NCI-H128 (cell line): ENCODE measurements around the gene SRBD1.
A peak's percentile ranks its signal among the peaks of the same experiment; 100 is the strongest.

ENCODE experiments used
- DNase-seq: peaks from one replicate; lab custom pipeline; 2025; ENCODE audit not compliant: unreplicated experiment; lab: John Stamatoyannopoulos, UW

The SRBD1 gene

DNA sequence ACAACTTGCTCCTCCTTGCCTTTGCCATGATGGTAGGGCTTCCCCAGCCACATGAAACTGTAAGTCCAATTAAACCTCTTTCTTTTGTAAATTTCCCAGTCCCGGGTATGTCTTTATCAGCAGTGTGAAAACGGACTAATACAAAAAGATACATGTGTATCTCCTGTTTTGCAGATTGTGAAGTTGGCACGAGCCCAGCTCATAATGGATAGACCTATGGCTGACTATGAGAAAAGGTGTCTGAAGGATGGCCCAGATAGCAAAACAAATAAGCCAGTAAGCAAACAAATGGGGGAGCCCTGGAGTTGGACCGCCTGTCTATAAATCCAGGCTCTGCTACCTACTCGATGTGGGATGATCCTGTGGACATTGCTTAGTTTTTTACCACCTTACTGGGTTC is 24.9 kb upstream of the SRBD1 start:
- DNase-seq, result no peak

DNA sequence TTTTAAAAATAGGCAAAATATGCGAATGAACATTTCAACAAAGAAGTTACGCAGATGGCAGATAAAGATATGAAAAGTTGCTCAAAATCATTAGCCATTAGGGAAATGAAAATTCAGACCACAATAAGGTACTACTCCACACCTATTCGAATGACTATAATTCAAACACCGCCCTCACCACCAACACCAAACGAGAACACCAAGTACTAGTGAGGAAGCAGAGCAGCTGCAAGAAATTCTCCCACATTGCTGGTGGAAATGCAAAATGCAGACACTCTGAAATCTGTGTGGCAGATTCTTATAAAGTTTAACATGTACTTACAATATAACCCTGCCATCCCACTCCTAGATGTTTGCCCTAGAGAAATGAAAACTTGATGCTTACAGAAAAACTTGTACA is 23.2 kb upstream of the SRBD1 start:
- DNase-seq, result no peak

DNA sequence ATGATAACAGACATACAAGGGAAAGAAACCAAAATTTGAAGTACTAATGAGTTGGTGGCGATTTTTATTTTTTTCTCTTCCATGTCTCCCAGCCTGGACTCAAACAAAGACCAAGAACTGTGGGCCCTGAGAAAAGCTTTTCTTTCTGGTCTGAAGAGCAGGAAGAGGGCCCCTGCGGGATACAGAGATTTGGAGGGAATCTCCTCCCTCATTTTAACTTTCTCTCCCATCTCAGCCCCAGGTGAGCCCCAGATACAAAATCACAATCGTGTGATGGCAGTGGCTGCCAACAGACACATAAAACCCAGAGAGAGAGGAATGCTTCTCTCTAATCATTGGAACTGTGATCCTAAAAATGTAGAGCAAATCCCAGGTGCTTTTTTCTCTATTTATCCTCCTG is 20.9 kb upstream of the SRBD1 start:
- DNase-seq, result no peak

DNA sequence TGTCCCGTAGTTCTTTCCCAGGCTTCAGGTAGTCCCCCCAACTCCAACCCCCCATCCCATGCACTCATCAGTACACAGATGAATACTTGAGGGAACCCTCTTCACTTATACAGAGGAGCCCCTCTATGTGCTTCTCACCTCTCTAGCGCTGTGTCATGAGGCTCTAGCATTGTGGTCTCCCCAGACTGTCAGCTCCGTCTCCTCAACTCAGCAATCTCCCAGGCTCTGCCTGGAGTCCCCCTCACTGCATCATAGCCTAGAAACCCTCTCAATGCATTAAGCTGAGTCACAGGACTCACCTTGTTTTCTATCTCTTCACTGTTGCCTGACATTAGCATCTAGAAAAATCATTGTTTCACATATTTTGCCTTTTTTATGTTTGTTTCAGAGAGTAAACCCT is 20.3 kb upstream of the SRBD1 start:
- DNase-seq, result no peak

DNA sequence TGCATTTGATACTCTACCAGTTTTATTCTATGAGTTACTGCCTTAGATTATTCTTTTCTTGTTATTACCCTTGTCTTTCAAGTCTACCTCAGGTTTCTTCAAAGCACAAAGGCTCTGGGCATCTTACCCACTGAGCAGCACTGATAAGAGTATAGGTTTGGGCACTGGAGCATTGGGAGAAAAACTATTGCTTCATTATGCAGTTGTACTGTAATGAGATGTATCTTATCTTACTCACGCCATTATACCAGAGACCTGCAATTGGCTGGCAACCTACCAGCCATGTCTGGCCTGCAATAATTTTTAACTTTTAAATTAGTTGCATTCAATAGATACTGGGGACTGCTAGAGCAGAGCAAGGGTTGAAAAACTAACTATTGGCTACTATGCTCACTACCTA is 18.9 kb upstream of the SRBD1 start:
- no peak for DNase-seq

DNA sequence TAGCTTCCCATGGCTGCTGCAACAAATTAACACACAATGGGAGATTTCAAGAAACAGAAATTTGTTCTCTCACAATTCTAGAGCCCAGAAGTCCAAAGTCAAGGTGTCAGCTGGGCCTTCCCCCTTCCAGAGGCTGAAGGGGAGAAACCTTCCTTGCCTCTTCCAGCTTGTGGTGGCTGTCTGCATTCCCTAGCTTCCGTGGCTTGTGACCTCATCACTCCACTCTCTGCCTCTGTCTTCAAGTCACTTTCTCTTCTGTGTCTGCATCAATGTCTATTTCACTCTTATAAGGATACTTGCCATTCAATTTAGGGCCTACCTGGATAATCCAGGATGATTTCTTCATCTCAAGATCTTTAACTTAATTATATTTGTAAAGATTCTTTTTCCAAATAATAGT is 16.8 kb upstream of the SRBD1 start:
- no peak for DNase-seq

DNA sequence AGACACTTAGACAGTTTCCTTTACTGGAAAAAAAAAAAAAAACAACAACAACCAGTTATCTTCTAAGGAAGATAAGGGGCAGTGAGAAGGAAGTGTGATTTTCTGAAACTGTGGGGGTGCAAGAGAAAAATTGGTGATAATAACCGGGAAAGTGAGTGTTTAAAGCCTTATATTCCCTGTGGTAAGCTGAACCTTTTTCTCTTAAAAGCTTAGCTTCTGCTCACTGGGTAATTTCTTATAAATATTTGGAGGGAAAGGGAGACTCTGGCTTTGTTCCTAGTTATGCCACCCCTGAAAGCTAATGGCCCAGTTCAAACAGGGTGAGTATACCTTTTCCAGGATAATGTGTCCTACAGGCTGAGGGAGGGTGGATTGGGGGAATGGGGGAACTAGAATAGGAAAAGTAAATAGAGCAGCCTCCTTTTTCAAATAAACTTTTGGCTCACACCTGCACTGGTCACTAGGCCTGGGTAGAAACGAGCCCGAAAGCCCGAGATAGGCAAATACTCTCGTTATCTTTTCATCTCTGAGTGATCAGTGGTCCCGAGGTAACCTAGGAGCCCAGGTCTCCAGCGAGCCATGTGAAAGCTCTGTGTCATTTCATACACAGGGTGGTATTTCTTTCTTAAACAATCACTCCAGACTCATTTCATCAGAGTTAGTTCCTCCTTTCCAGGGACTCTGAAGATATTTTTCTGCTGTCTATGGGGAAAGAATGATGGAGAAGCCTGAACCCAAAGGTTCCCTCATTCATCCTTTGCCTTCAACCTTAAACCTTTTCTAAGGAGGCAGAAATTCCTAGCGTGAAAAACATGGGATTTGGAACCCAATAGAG is 15.5 kb upstream of the SRBD1 start:
- DNase-seq, result no peak

DNA sequence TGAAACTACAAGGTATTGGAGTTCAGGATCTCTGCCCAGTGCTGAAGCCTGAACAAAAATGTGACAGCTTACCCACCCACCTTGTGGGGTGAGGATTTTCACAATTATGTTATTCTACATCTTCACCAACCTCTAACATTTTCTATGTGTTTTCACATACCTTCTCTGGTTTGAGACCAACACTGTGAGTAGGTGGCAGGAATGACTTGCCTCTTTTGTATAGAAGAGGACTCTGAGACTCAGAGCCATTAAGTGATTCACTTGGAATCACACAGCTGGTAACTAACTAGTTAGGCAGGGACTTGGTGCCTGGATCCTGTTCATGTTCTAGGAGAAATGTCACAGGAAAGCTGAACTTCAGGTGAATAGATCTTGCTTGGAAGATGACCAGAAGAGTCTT is 14.8 kb upstream of the SRBD1 start:
- DNase-seq, result no peak

DNA sequence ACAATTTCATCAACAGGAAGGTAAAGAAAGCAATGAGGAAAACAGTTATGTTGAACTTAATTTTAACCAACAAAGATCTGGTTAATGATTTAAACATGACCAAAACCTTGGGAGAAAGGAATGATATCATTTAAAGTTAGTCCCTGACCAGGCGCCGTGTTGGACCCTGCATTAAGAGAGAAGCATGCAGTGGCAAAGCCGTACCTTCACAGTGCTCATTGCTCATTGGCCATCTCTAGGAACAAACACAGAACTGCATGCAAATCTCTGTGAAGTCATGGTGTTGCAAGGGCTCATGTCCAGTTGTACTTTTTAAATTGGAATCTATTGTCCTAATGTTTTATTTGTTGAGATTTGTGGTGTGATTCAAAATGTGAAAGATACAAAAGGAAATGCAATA is 12.0 kb upstream of the SRBD1 start:
- no peak for DNase-seq

DNA sequence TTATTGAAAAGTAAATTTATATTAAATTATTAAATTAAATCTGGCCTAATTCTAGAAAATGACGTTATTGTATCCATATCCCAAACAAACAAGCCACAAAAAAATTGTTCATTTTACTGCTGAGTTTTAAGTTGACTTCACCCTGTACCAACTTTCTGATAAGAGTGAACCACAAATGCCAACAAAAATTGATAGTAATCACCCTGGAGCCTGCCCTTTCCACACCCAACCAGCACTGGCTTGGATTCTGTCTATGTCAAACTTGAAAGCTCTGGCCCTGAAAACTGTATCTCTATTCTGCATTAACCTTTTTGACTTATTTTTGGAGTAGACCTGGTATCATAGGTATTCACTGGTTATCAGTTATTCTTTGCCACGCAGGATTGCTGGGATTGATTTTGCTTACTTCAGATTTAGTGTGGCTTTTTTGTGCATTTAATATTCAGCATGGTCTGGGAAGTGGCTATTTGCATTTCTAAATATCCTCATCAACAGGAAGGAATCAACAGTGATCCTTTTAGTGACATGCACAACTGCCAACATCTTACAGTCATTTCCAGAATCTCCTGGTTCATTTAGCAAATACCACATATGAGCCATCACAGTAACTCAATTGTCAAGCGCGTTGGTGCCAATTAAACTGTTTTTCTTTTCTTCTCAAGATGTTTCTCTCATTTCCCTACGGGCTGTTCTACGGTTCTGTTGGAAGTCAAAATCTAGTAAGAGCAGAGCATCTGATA is 11.4 kb upstream of the SRBD1 start:
- no peak for DNase-seq

DNA sequence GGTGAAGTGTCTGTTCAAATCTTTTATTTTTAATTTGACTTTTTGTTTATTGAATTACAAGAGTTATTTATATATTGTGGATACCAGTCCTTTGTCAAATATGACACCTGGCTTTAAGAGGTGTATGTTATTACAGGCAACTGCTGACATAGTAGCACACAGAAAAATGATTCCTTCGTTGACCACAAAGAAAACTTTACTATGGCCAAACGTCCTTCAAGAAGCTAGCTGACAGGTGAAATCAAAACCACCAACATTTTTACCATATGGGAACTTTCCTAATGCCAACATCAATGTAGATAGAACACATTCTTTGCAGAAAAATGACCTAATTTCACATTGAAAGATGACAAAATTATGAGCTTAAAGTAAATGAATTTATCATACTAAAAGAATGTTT is 6.4 kb upstream of the SRBD1 start:
- DNase-seq, result no peak

DNA sequence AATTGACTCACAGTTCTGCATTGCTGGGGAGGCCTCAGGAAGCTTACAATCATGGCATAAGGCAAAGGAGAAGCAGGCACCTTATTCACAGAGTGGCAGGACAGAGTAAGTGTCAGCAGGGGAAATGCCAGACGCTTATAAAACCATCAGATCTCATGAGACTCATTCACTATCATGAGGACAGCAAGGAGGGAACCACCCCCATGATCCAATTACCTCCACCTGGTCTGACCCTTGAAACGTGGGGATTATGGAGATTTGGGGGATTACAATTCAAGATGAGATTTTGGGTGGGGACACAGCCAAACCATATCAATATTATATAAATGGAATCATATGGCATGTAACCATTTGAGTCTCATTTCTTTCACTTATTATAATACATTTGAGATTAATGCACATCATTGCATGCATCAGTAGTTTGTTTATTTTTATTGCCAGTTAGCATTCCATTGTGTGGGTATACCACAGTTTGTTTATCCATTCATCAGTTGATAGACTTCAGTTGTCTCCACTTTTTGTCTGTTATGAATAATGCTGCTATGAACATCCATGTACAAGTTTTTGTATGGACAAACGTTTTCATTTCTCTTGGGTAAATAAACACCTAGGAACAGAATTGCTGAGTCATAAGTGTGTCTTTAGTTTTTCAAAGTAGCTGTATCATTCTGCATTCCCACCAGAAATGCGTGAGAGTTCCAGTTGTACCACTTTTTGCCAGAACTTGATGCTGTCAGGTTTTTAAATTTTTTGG is 5.8 kb upstream of the SRBD1 start:
- no peak for DNase-seq

DNA sequence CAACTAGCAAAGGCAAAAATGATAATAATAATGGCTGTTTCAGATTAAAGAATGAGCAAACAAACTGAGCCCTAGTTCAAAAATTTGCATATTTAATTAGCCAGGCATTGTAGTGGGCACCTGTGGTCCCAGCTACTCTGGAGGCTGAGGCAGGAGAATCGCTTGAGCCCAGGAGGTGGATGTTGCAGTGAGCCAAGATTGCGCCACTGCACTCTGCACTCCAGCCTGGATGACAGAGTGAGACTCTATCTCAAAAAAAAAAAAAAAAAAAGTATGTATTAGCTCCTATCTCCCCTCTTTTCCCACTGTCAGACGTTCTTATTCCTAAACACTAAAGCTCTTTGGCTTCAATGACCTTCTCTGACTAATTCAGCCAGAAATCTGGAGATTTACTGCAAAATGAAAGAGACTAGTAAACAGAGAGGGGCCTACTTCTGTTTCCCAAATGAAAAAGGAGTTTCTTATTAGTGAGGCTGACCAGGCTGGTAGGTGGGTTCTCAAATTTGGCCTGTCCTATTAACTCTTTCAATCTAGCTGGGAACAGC is 3.9 kb upstream of the SRBD1 start:
- DNase-seq, result no peak

DNA sequence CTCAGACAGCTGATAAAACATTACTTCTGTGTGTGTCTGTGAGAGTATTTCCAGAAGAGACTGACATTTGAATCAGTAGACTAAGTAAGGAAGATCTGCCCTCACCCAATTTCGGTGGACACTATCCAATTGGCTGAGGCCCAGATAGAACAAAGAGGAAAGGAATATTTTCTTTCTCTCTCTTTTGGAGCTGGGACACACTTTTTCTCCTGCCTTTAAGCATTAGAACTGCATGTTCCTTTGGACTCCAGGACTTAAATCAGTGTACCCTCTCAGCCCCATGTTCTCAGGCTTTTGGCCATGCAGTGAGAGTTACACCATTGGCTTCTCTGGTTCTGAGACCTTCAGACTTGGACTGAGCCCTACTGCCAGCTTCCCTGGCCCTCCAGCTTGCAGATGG is 3.3 kb upstream of the SRBD1 start:
- no peak for DNase-seq

DNA sequence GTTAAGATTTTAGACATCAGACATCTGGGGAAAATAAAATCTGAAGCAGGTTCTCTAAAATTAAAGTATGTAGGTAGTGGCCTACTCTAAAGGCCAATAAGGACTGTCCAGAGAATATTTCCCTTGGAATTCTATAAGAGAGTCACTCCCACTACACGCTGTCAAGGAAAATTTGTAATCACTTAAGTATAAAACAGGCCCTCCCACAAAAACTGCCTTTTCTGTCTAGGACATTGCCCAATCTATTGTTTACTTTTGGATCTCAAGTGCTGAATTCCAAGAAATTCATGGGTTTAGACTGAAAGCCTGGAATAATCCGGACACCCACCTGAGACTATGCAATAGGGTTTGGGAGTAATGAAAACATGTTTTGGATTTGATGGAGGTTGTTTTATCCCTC is 1.7 kb upstream of the SRBD1 start:
- no peak for DNase-seq

DNA sequence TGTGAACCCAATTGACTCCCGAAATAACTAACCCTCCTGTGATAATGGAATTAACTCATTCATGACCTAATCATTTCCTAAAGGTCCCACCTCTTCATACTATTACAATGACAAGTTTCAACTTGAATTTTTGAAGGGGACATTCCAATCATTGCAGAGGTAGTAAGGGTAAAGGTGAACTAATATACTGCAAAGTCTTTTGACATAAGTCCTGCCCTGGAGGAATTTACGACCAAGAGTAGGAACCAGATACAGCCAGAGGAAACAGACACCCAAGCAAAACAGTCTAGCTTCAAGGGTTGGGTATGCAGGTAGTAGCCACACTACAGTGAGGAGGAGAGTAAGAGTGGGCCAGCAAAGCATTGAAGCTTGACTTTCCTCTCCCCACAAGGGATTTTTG is 1.2 kb upstream of the SRBD1 start:
- DNase-seq, result no peak

DNA sequence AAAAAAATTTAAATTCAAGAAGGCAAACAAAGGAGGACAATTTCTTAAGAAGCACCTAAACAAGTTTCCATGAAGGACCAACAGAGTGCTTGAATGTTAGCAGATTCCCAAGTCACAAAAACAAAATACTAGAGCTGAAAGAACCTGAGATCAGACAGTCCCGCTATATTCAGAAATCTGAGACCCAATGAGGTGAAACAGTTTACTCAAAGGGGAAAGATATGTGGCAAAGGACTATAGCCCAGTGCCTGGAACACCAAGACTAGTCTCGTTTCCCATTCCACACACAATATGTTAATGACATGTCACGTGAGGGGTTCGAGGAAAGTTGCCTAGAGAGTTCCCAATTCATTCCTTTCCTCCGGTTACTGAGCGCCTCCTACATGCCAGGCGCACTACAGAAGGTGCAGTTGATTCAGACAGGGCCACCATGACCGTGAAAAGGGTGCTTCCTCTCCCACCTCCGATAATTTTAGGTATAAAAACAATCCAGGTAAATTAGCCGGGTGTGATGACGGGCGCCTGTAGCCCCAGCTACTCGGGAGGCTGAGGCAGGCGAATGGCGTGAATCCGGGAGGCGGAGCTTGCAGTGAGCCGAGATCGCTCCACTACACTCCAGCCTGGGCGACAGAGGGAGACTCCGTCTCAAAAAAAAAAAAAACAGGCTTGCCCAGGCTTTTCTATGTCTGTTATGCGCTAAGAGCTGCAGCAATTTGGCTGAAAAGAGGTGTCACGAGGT is 617 bp downstream of the SRBD1 start:
- DNase-seq, result peak; percentile 47

DNA sequence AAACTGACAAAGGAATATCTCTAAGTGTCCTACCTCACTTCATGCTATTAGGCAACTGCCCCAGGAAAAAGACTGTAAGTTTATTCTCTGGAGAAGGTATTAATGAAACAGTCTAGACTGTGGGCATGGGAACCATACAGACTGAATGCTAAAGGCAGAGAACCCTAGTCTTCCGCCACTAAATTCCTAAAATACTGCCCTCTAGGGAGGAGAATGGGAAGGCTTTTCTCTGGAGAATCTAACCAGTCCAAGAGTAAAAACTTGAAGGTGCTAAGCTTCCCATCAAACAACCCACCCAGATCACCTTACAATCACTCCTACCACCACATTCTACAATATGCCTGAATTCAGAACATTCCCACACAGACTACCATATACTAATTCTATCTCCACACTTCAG is 3.4 kb downstream of the SRBD1 start:
- no peak for DNase-seq

DNA sequence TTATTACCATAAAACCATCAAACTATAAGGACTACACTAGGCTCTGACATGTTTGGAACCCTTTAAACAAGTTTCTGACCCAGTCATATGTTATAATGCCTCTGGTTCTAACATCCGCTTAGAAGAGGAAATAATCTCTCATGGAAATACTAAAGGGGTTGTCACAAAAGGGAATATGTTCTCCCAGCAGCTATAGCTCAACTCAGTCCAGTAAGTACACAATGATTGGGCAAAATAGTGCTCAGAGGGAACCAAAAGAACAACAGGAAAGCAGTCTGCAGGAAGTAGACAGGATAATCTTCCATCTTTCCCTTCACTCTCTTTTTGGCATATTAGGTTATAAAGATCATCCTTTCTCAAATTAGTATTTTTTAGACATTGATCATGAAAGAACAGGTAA is 4.3 kb downstream of the SRBD1 start:
- no peak for DNase-seq

DNA sequence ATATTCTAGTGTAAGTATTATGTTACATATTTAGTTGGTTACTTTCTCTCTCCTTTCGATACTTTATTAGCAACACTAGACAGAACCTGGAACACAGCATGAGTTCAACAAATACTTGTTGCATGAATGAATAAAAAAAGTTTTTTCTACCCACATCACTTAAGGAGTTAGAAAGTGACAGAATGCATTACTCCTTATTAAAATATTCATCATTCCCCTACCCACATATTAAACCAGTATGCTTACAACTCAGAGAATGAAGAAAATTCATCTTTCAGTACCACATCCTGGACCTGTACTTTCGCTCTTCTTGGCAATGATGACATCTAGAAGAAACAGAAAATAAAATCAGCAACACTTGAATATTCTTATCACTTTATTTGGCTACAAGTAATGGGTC is 6.0 kb downstream of the SRBD1 start:
- DNase-seq, result no peak

DNA sequence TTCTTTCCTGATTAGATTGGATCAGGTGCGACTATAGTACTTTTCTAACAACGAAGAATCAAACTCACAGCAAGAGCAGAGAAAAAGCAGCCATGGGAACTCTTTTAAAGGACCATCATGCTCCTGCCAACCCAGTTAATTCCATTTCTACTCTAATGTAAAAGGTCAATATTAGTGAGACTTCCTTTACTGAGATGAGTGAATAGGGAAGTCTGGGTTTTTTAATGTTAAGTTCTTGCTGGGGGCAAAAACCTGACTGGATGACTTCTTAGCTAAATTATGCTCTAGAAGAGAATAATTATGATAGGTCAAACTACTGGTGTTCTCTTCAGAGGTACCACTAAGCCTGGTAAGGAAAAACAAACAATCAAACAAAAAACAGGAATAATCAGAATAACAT is 8.4 kb downstream of the SRBD1 start:
- DNase-seq, result no peak
